K562 (cell line): ENCODE measurements around the gene KIAA0319L. TPM values are rescaled to one million over a fixed set of nuclear protein-coding genes. Genes with fewer than 3 reads are reported as not detected.
A peak's percentile ranks its signal among the peaks of the same experiment; 100 is the strongest.

Source experiments
- ATAC-seq: fragments of 200-7000 bp; cut with Tn5 transposase; 3 replicates; pipeline ENCODE4 v1.9.1; 2020; ENCODE audit warnings: moderate library complexity
- BruUV-seq: library from RNA; stranded (reverse); fragments of 400-500 nt; replicated peaks from 2 replicates; lab custom pipeline; 2021; lab: Mats Ljungman, UMichigan
- CTCF ChIA-PET: fragments of 300-600 bp; formaldehyde crosslinking; extraction: SDS; loops from one replicate; lab custom pipeline; 2021; ENCODE audit warnings: low intra/inter-chr PET ratio; lab: Yijun Ruan, JAX
- POLR2A ChIA-PET: fragments of 300-600, 350-650 bp; sonication (Branson Sonifier 250); formaldehyde crosslinking; extraction: SDS; loops from one replicate; lab custom pipeline; 2021; ENCODE audit warnings: antibody characterized with exemption, inconsistent platforms; lab: Yijun Ruan, JAX
- DNase-seq, 4 experiments: peaks; one replicate each; pipeline versions ENCODE4 v3.0.0 to v3.0.0-alpha.2; 2011 to 2018; ENCODE audit warnings: low spot score in 3 of 4, mixed read lengths in 3 of 4; ENCODE audit errors: extremely low read depth in 1 of 4
- FAIRE-seq: peaks from 2 replicates; lab custom pipeline; 2011; peaks lifted over from hg19 to GRCh38; lab: Jason Lieb, UNC
- H2AFZ ChIP-seq: 2 replicates; pipeline ENCODE4 v1.6.0; 2011; ENCODE audit warnings: low read depth, low read length, control low read depth, inconsistent platforms
- H3K27ac ChIP-seq: fragments of 200-600 bp; 3 replicates; pipeline ENCODE4 v1.8.0; 2011; ENCODE audit warnings: low read depth, mild to moderate bottlenecking, control low read depth, inconsistent platforms, low read length, moderate library complexity, mixed read lengths; ENCODE audit errors: extremely low read depth
- H3K27me3 ChIP-seq, 2 experiments: fragments of 300-600 bp in 1 of 2; 2 replicates in 1 of 2; 3 replicates in 1 of 2; pipeline versions ENCODE4 v1.6.0 to v1.8.0; 2011; ENCODE audit warnings: inconsistent platforms in 2 of 2, low read length in 2 of 2, mild to moderate bottlenecking in 1 of 2, mixed read lengths in 1 of 2, moderate library complexity in 1 of 2; ENCODE audit not compliant: control insufficient read depth in 2 of 2, insufficient read depth in 2 of 2
- H3K36me3 ChIP-seq: fragments of 300-600 bp; 3 replicates; pipeline ENCODE4 v1.8.0; 2011; ENCODE audit warnings: mild to moderate bottlenecking, low read length, inconsistent platforms; ENCODE audit not compliant: control insufficient read depth, insufficient read depth
- H3K4me1 ChIP-seq, 2 experiments: fragments of 200-600 bp in 1 of 2; replicated peaks in 1 of 2; 2 replicates in 1 of 2; 3 replicates in 1 of 2; pipeline versions ENCODE4 v1.5.1 to v1.8.0; 2011; ENCODE audit warnings: inconsistent platforms in 2 of 2, low read length in 2 of 2, mild to moderate bottlenecking in 1 of 2, mixed read lengths in 1 of 2, moderate library complexity in 1 of 2; ENCODE audit not compliant: control insufficient read depth in 2 of 2, insufficient read depth in 2 of 2
- H3K4me2 ChIP-seq: 2 replicates; pipeline ENCODE4 v1.6.1; 2011; ENCODE audit warnings: low read length, control low read depth, inconsistent platforms, mixed read lengths; ENCODE audit not compliant: insufficient read depth
- H3K4me3 ChIP-seq: fragments of 200-600 bp; sonication (generic), shearing (Covaris generic); 2 replicates; pipeline ENCODE4 v1.5.1; 2016; ENCODE audit warnings: control low read depth, inconsistent platforms
- H3K79me2 ChIP-seq: fragments of 200-600 bp; 3 replicates; pipeline ENCODE4 v1.8.0; 2011; ENCODE audit warnings: low read length, inconsistent platforms; ENCODE audit not compliant: control insufficient read depth, insufficient read depth
- H3K9ac ChIP-seq, 2 experiments: 2 replicates each; pipeline versions ENCODE4 v1.6.0 to v1.6.1; 2011; ENCODE audit warnings: low read depth in 2 of 2, low read length in 2 of 2, control low read depth in 1 of 2, inconsistent platforms in 1 of 2, mild to moderate bottlenecking in 1 of 2, mixed read lengths in 1 of 2; ENCODE audit not compliant: insufficient read depth in 1 of 2
- H3K9me1 ChIP-seq: one replicate; pipeline ENCODE4 v1.6.0; 2011; ENCODE audit warnings: inconsistent platforms, mild to moderate bottlenecking, low read length, moderate library complexity; ENCODE audit not compliant: control insufficient read depth, insufficient read depth
- H3K9me3 ChIP-seq: replicated peaks from 2 replicates; pipeline ENCODE4 v1.5.1; 2011; ENCODE audit warnings: low read depth, low read length, inconsistent platforms; ENCODE audit not compliant: control insufficient read depth, insufficient read depth
- H4K20me1 ChIP-seq: replicated peaks from 2 replicates; pipeline ENCODE4 v1.6.1; 2011; ENCODE audit warnings: low read length, inconsistent platforms, mixed read lengths; ENCODE audit not compliant: control insufficient read depth, insufficient read depth
- BHLHE40 ChIP-seq: IDR thresholded peaks from 2 replicates; pipeline ENCODE4 v1.6.1; 2011; ENCODE audit warnings: low read length, improper control_type of control experiment
- KDM5B ChIP-seq: fragments of 200-600 bp; sonication (generic); IDR thresholded peaks from 2 replicates; pipeline ENCODE4 v1.6.1; 2012; ENCODE audit warnings: low read depth, mild to moderate bottlenecking, moderate library complexity, low read length, control low read depth, inconsistent platforms; ENCODE audit not compliant: insufficient replicate concordance
- RBM25 ChIP-seq: fragments of 200-400 bp; formaldehyde crosslinking; IDR thresholded peaks from 2 replicates; pipeline ENCODE4 v1.6.1; 2018; ENCODE audit warnings: low read length, low read depth, moderate library complexity; ENCODE audit not compliant: severe bottlenecking
- TOE1 ChIP-seq, 2 experiments: fragments of 450-650 bp in 1 of 2; sonication (generic) in 1 of 2; formaldehyde crosslinking in 1 of 2; IDR thresholded peaks; 2 replicates each; pipeline versions ENCODE4 v1.7.1 to v1.8.0; 2016 to 2022; ENCODE audit warnings: borderline replicate concordance in 2 of 2, mild to moderate bottlenecking in 2 of 2, antibody characterized with exemption in 1 of 2, inconsistent platforms in 1 of 2, low read depth in 1 of 2, missing genetic modification reagents in 1 of 2, moderate library complexity in 1 of 2
- ZKSCAN8 ChIP-seq: fragments of 200-800 bp; sonication (Bioruptor generic); IDR thresholded peaks from 2 replicates; pipeline ENCODE4 v1.6.1; 2016; ENCODE audit warnings: missing genetic modification characterization, missing compliant biosample characterization
- ZNF184 ChIP-seq: sonication (generic); formaldehyde crosslinking; IDR thresholded peaks from 2 replicates; pipeline ENCODE4 v1.5.0; 2020; ENCODE audit warnings: missing genetic modification reagents
- whole genome bisulfite sequencing: fragments of 100-300 bp; shearing (Covaris generic); methylation state at CpG from one replicate; pipeline ENCODE4 v1.1.6; 2016; ENCODE audit warnings: low coverage, mixed read lengths; ENCODE audit not compliant: insufficient coverage; ENCODE audit errors: missing lambda C conversion rate; 5-methylcytosine and 5-hydroxymethylcytosine counted together
- in situ Hi-C: fragments of 300-500 bp; cut with MboI; formaldehyde crosslinking; loops from 4 replicates; pipeline ENCODE4 v1.15.0; 2018; ENCODE audit warnings: inconsistent platforms, mixed read lengths
- intact Hi-C: fragments of 100-400 bp; cut with micrococcal nuclease; formaldehyde crosslinking; loops from 2 replicates; pipeline ENCODE4 v1.14.2; 2022
- polyA plus RNA-seq, 8 experiments: library from polyadenylated mRNA; depleted of rRNA in 4 of 8; stranded (reverse) in 5 of 8; unstranded in 3 of 8; fragments of >200 nt; fragmentation: Nextera tagmentation in 2 of 8; fragmentation: Illumina TruSeq in 1 of 8; extraction: Ambion mirVana in 2 of 8; extraction: Trizol in 1 of 8; gene quantifications; 2 replicates each; pipeline versions ENCODE4 v1.2.1 to v1.2.3, GENCODE V29; 2011 to 2014; ENCODE audit warnings: inconsistent platforms in 1 of 8, missing spikeins in 1 of 8
- total RNA-seq, 7 experiments: library from RNA; depleted of rRNA in 6 of 7; stranded (reverse); fragments of >200 nt in 6 of 7; fragmentation: Illumina TruSeq in 2 of 7; extraction: Trizol in 2 of 7; gene quantifications; 2 replicates each; pipeline versions ENCODE4 v1.2.1 to v1.2.3, GENCODE V29; 2011 to 2021; ENCODE audit warnings: low replicate concordance in 1 of 7

KIAA0319L gene
- total and polyA plus RNA-seq, 9 of the 15 experiments (the other 6 are each of a cell fraction or from before 2014, with no cell fraction given), result 2.4 to 51.7 (median 27.4) TPM

DNA sequence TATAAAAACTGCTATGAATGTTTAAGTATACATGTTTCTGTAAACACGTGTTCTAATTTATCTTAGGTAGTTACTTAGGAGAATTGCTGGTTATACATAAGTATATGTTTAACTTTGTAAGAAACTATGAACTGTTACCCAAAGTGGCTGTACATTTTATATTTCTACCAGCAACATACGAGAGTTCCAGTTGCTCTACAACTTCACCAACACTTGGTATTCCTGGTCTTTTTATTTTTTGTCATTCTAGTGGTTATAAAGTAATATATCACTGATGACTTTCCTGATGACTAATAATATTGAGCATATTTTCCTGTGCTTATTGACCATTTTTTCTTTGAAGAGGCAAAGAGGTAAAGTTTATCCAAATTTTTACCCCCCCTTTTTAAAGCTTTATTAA, 76.0 kb downstream of the KIAA0319L start:
- no peaks in the 10 kb centered on the region for H3K79me2 ChIP-seq
- CTCF ChIA-PET, result no interaction called here
- intact Hi-C loops, result no loop called here
- TF ChIP-seq BHLHE40, result no peak
- no peak for TF ChIP-seq TOE1 (IDR thresholded peaks at IDR 0.05; ENCODE audit: borderline replicate concordance)
- no peak for TF ChIP-seq TOE1 (CRISPR knock-in tag; IDR thresholded peaks at IDR 0.05; ENCODE audit: borderline replicate concordance, low read depth)
- TF ChIP-seq KDM5B, result no peak
- TF ChIP-seq ZKSCAN8 (CRISPR knock-in tag), result no peak
- peak; percentile 73; the same call in 1 of the 2 replicates for TF ChIP-seq ZNF184 (CRISPR knock-in tag)
- peak; percentile 25 for TF ChIP-seq RBM25
- TF ChIP-seq, all 486 proteins: peak for 2
- H3K9me1 ChIP-seq, result no peaks in the 10 kb centered on the region
- no peak overlapping the region for H3K27ac ChIP-seq
- 67% methylated on average over 2 of the region's 2 CpGs for WGBS
- no peaks in the 10 kb centered on the region for H3K9me3 ChIP-seq
- no peak overlapping the region for H3K9ac ChIP-seq
- no peak overlapping the region for H3K4me2 ChIP-seq
- DNase-seq, result no peak
- peaks cover 8% of the 10 kb centered on the region; the same call in 1 of the 3 replicates for H3K36me3 ChIP-seq
- no peak overlapping the region for H3K4me3 ChIP-seq
- no TSS peak for BruUV-seq
- no peaks in the 10 kb centered on the region for H3K4me1 ChIP-seq
- no peak overlapping the region for H2AFZ ChIP-seq
- H3K27me3 ChIP-seq, result no peaks in the 10 kb centered on the region
- POLR2A ChIA-PET, result no interaction called here
- no peak for FAIRE-seq
- H4K20me1 ChIP-seq, result no peaks in the 10 kb centered on the region
- ATAC-seq, result no peak
- in situ Hi-C loops, result no loop called here
